Smooth muscle cell (in vitro differentiated cells): ENCODE data around the gene PDLIM4. TPM values are rescaled to one million over a fixed set of nuclear protein-coding genes. Genes with fewer than 3 reads are reported as not detected.

Experiments used
- DNase-seq: peaks from one replicate; lab custom pipeline; 2025; ENCODE audit not compliant: unreplicated experiment; lab: John Stamatoyannopoulos, UW
- H2AFZ ChIP-seq: fragments of 200-600 bp; sonication (generic); 2 replicates; pipeline ENCODE4 v1.6.0; 2016; ENCODE audit warnings: antibody characterized with exemption, low read depth, mild to moderate bottlenecking
- H3F3A ChIP-seq: fragments of 200-600 bp; sonication (generic); 2 replicates; pipeline ENCODE4 v1.6.0; 2017; ENCODE audit warnings: antibody characterized with exemption, low read depth
- H3K27ac ChIP-seq: fragments of 200-600 bp; sonication (generic); 2 replicates; pipeline ENCODE4 v1.5.1; 2016; ENCODE audit warnings: low read depth, mild to moderate bottlenecking
- H3K27me3 ChIP-seq: fragments of 200-600 bp; sonication (generic); 2 replicates; pipeline ENCODE4 v1.6.1; 2016; ENCODE audit warnings: low read depth, mild to moderate bottlenecking
- H3K36me3 ChIP-seq: fragments of 200-600 bp; sonication (generic); 2 replicates; pipeline ENCODE4 v1.5.1; 2016; ENCODE audit warnings: low read depth
- H3K4me1 ChIP-seq: fragments of 200-600 bp; sonication (generic); 2 replicates; pipeline ENCODE4 v1.5.1; 2016; ENCODE audit warnings: low read depth
- H3K4me2 ChIP-seq: fragments of 200-600 bp; sonication (generic); 2 replicates; pipeline ENCODE4 v1.6.0; 2016; ENCODE audit warnings: mild to moderate bottlenecking
- H3K4me3 ChIP-seq: fragments of 200-600 bp; sonication (generic); 2 replicates; pipeline ENCODE4 v1.5.1; 2016; ENCODE audit warnings: mild to moderate bottlenecking
- H3K79me2 ChIP-seq: fragments of 200-600 bp; sonication (generic); 2 replicates; pipeline ENCODE4 v1.6.0; 2016; ENCODE audit warnings: low read depth, mild to moderate bottlenecking
- H3K9ac ChIP-seq: fragments of 200-600 bp; sonication (generic); 2 replicates; pipeline ENCODE4 v1.6.0; 2016; ENCODE audit warnings: low read depth
- H3K9me3 ChIP-seq: fragments of 200-600 bp; sonication (generic); replicated peaks from 2 replicates; pipeline ENCODE4 v1.5.1; 2016; ENCODE audit warnings: low read depth
- H4K20me1 ChIP-seq: fragments of 200-600 bp; sonication (generic); 2 replicates; pipeline ENCODE4 v1.6.0; 2016; ENCODE audit warnings: low read depth
- CTCF ChIP-seq: fragments of 200-600 bp; sonication (generic); IDR thresholded peaks from 2 replicates; pipeline ENCODE4 v1.5.1; 2017; ENCODE audit warnings: borderline replicate concordance, mild to moderate bottlenecking, antibody characterized with exemption; ENCODE audit not compliant: insufficient read depth, poor library complexity, severe bottlenecking
- WGBS: methylation state at CpG from one replicate; pipeline ENCODE4 v1.1.7; 2016; ENCODE audit warnings: low lambda C conversion rate; 5-methylcytosine and 5-hydroxymethylcytosine counted together
- polyA plus RNA-seq: library from polyadenylated mRNA; unstranded; fragments of >200 nt; fragmentation: Nextera tagmentation; extraction: Ambion mirVana; gene quantifications from 2 replicates; pipeline ENCODE4 v1.2.1, GENCODE V29; 2016
- total RNA-seq: library from RNA; depleted of rRNA; stranded (reverse); fragments of >200 nt; gene quantifications from 2 replicates; pipeline ENCODE4 v1.2.3, GENCODE V29; 2014

Gene PDLIM4
- total RNA-seq: 77.4 and 93.8 TPM in 2 replicates
- 275 and 338 TPM in 2 replicates for polyA plus RNA-seq

GRCh38 chr5:132257131-132258101 is at the start of gene PDLIM4:
PDLIM4 (plus strand) TSS chr5:132257696; CDS start chr5:132257735, 39 bp downstream.
- Histone ChIP-seq H3F3A (peaks cover 11% of the 10 kb centered on the region), H3K4me2 (peak within 1 kb of the TSS; percentile 92), H3K4me1 (peaks cover 26% of the 10 kb centered on the region), H2AFZ (peak within 1 kb of the TSS; percentile 76), H3K9me3 (no peaks in the 10 kb centered on the region), H3K36me3 (no peaks in the 10 kb centered on the region), H3K79me2 (peaks cover 19% of the 10 kb centered on the region), H3K27me3 (no peaks in the 10 kb centered on the region), H4K20me1 (peaks cover 25% of the 10 kb centered on the region), H3K9ac (peak within 1 kb of the TSS; percentile 96), H3K27ac (peak within 1 kb of the TSS; percentile 98), H3K4me3 (peak within 1 kb of the TSS; percentile 75)
- WGBS: 11% methylated on average over 45 of the region's 88 CpGs
- TF ChIP-seq CTCF: no peak
- no peak for DNase-seq

GRCh38 chr5:132207778-132208177 is 49.7 kb upstream of the PDLIM4 start:
- Histone ChIP-seq H3K27ac (no peak overlapping the region), H4K20me1 (peaks cover 96% of the 10 kb centered on the region), H3K27me3 (no peaks in the 10 kb centered on the region), H3K4me3 (no peak overlapping the region), H3K79me2 (peaks cover 6% of the 10 kb centered on the region), H3K9ac (no peak overlapping the region), H2AFZ (no peak overlapping the region), H3F3A (peaks cover 6% of the 10 kb centered on the region), H3K4me2 (no peak overlapping the region), H3K9me3 (no peaks in the 10 kb centered on the region), H3K4me1 (no peaks in the 10 kb centered on the region), H3K36me3 (peaks cover 9% of the 10 kb centered on the region)
- TF ChIP-seq CTCF: no peak
- DNase-seq: no peak
- WGBS: 90% methylated on average over 5 of the region's 5 CpGs

GRCh38 chr5:132209131-132209530 is 48.4 kb upstream of the PDLIM4 start:
- WGBS: 53% methylated on average over 9 of the region's 9 CpGs
- no peak for DNase-seq

More at GRCh38 chr5:132209131-132209530, 48.4 kb upstream of the PDLIM4 start:
- Histone ChIP-seq H3K27me3 (no peaks in the 10 kb centered on the region), H3K27ac (peak overlapping the region; percentile 55), H3K4me2 (no peak overlapping the region), H3F3A (peaks cover 6% of the 10 kb centered on the region), H4K20me1 (peaks cover 96% of the 10 kb centered on the region), H3K36me3 (peaks cover 9% of the 10 kb centered on the region), H3K9me3 (no peaks in the 10 kb centered on the region), H3K4me1 (no peaks in the 10 kb centered on the region), H3K9ac (no peak overlapping the region), H3K4me3 (no peak overlapping the region), H2AFZ (no peak overlapping the region), H3K79me2 (peaks cover 8% of the 10 kb centered on the region)
- TF ChIP-seq CTCF: no peak
